GM12891 (cell line): ENCODE measurements around the gene TIMP2.

Source experiments
- POLR2AphosphoS5 ChIP-seq: IDR thresholded peaks from 2 replicates; pipeline ENCODE4 v1.6.1; 2011; ENCODE audit warnings: low read depth, low read length, control low read depth
- TAF1 ChIP-seq: IDR thresholded peaks from 2 replicates; pipeline ENCODE4 v1.6.1; 2011; ENCODE audit warnings: low read depth, low read length, control low read depth

DNA sequence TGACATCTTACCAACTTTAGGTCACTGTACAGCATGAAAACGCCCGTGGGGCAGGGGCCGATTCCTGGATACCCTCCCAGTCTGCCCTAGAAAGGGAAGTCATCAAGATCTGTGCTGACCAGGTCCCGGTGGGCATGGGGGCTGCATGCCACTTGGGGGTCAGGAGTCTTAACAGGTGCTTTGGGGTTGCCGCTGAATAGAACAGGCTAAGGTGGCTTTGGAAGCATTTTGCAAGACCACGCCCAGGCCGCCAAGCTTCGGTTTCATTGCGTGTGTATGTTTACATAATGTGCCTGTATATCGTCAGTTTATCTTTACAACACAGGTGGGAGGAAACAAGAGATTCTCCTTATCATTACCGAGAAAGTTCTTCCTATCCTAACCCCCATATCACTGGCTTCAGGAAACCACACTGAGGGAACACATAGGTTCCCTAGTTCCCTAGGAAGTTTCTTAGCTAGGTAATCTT is 71.2 kb downstream of the TIMP2 start:
- TF ChIP-seq TAF1, result no peak
- TF ChIP-seq POLR2AphosphoS5, result no peak
